Activated effector memory CD4-positive, alpha-beta T cell treated with anti-CD3 and anti-CD28 coated beads, Interleukin-2, amount 50 U/mL, for 16 hours (primary cell): ENCODE results near the gene ATXN7L2.
A peak's percentile ranks its signal among the peaks of the same experiment; 100 is the strongest.

Source experiments
- DNase-seq: peaks from one replicate; pipeline ENCODE4 v3.0.0-alpha.2; 2020

The ATXN7L2 gene

GRCh38 chr1:109499081-109499480, 15.4 kb downstream of the ATXN7L2 start:
- no peak for DNase-seq

- peak; percentile 83 for DNase-seq
Observed at GRCh38 chr1:109499661-109500536, 16.2 kb downstream of the ATXN7L2 start.

- no peak for DNase-seq
Observed at GRCh38 chr1:109500941-109501381, 17.3 kb downstream of the ATXN7L2 start.

- DNase-seq: no peak
Observed at GRCh38 chr1:109501644-109502363, 18.1 kb downstream of the ATXN7L2 start.

GRCh38 chr1:109502364-109502851, 18.7 kb downstream of the ATXN7L2 start:
- peak; percentile 80 for DNase-seq

GRCh38 chr1:109503935-109504334, 20.2 kb downstream of the ATXN7L2 start:
- no peak for DNase-seq

- DNase-seq: no peak
Observed at GRCh38 chr1:109504974-109505373, 21.3 kb downstream of the ATXN7L2 start.

- peak; percentile 62 for DNase-seq
Observed at GRCh38 chr1:109508001-109508872, 24.5 kb downstream of the ATXN7L2 start.

GRCh38 chr1:109508873-109509175, 25.1 kb downstream of the ATXN7L2 start:
- DNase-seq: peak; percentile 54

GRCh38 chr1:109509176-109510134, 25.8 kb downstream of the ATXN7L2 start, which contains the start of gene AMIGO1:
Gene AMIGO1, minus strand, starts transcription at chr1:109509727. Its CDS starts 815 bp downstream, at chr1:109508912.
- DNase-seq: peak; percentile 86

- no peak for DNase-seq
Observed at GRCh38 chr1:109513110-109513710, 29.5 kb downstream of the ATXN7L2 start.

GRCh38 chr1:109514846-109515245, 31.1 kb downstream of the ATXN7L2 start:
- DNase-seq: no peak

GRCh38 chr1:109516872-109517271, 33.2 kb downstream of the ATXN7L2 start:
- DNase-seq: no peak

- no peak for DNase-seq
Observed at GRCh38 chr1:109517337-109517736, 33.6 kb downstream of the ATXN7L2 start.

- no peak for DNase-seq
Observed at GRCh38 chr1:109521002-109521951, 37.6 kb downstream of the ATXN7L2 start.

GRCh38 chr1:109522026-109522425, 38.3 kb downstream of the ATXN7L2 start:
- no peak for DNase-seq

GRCh38 chr1:109523706-109524105, 40.0 kb downstream of the ATXN7L2 start:
- no peak for DNase-seq

- no peak for DNase-seq
Observed at GRCh38 chr1:109527098-109527811, 43.5 kb downstream of the ATXN7L2 start.
